Measurements from ENCODE around the gene ARFGEF3.

The ARFGEF3 gene

GRCh38 chr6:138239774-138240173, 78.0 kb downstream of the ARFGEF3 start:
- Histone ChIP-seq H3K9me3 (no peaks in the 10 kb centered on the region), H3K27me3 (0 out of 2 replicates have a peak, but pooled peaks cover 3% of the 10 kb centered on the region), H3K36me3 (no peaks in the 10 kb centered on the region), H3K4me1 (no peaks in the 10 kb centered on the region), H3K4me3 (ENCODE audit: low read depth, low read length) (no peak overlapping the region)
- TF ChIP-seq, protein P1, sequence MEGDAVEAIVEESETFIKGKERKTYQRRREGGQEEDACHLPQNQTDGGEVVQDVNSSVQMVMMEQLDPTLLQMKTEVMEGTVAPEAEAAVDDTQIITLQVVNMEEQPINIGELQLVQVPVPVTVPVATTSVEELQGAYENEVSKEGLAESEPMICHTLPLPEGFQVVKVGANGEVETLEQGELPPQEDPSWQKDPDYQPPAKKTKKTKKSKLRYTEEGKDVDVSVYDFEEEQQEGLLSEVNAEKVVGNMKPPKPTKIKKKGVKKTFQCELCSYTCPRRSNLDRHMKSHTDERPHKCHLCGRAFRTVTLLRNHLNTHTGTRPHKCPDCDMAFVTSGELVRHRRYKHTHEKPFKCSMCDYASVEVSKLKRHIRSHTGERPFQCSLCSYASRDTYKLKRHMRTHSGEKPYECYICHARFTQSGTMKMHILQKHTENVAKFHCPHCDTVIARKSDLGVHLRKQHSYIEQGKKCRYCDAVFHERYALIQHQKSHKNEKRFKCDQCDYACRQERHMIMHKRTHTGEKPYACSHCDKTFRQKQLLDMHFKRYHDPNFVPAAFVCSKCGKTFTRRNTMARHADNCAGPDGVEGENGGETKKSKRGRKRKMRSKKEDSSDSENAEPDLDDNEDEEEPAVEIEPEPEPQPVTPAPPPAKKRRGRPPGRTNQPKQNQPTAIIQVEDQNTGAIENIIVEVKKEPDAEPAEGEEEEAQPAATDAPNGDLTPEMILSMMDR (IDR thresholded peaks at IDR 0.05; ENCODE audit: low read depth, low read length): no peak
- no peak for DNase-seq

DNA sequence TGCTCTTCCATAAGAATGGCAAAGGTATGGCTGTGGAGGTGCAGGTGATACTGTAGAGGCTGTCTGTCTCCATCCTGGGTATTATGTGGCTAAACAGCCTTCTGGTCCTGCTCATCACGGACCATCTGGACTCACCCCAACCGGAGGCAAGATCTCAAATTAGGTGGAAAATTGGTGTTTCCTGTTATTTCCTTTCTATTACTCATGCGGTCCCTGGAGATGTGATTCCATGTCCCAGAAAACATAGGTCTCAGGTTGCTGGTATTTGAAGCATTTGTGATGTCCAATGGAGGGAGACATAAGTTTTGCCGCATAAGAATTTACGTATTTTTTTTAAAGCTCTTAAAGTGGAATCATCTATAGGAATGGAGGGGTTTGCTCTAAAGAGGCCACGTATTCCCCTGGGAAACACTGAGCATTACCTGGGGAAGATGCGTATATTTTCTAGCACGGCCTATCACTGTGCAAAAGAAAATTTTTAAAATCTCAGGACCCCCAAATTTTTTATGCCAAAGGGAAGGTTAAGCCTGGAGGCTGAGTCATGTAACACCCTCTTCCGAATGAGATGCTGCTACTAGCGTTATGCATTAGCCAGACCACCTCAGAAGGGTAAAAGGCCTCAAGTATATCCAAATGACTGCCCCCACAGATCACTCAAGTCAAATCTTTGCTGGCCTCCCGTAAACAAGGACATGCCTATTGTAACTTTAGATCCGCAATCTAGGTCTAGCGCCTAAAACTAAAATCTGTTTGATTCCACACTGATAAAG, 78.9 kb downstream of the ARFGEF3 start:
- no peak for DNase-seq
- H3K27me3 ChIP-seq: 0 out of 2 replicates have a peak, but pooled peaks cover 3% of the 10 kb centered on the region
- TF ChIP-seq, protein P1 (IDR thresholded peaks at IDR 0.05; ENCODE audit: low read depth, low read length): no peak
- H3K36me3 ChIP-seq: no peaks in the 10 kb centered on the region
- no peak overlapping the region for H3K4me3 ChIP-seq (ENCODE audit: low read depth, low read length)
- H3K9me3 ChIP-seq: no peaks in the 10 kb centered on the region
- no peaks in the 10 kb centered on the region for H3K4me1 ChIP-seq

GRCh38 chr6:138241381-138241780, 79.6 kb downstream of the ARFGEF3 start:
- Histone ChIP-seq H3K27me3 (0 out of 2 replicates have a peak, but pooled peaks cover under 1% of the 10 kb centered on the region), H3K9me3 (no peaks in the 10 kb centered on the region), H3K4me1 (no peaks in the 10 kb centered on the region), H3K4me3 (ENCODE audit: low read depth, low read length) (no peak overlapping the region), H3K36me3 (no peaks in the 10 kb centered on the region)
- no peak for DNase-seq
- TF ChIP-seq, protein P1 (IDR thresholded peaks at IDR 0.05; ENCODE audit: low read depth, low read length): no peak

DNA sequence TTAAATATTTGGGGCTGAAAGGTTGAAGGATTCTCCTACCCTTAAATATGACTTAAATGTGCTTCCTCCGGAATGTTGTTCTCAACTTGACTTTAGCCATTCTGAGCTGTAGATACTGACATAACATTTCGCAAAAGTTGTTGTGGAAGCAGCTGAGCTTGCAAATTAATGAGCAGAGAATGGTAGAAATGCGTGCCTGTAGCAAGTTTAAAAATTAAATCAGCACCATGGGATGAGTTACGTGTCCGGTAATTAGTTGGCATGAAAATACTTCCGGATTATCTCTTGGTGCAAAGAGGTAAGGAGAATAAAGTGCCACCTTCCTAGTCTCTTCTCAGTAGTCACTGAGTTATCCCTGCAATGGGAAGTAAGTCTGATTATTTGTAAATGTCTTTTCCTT, 80.2 kb downstream of the ARFGEF3 start:
- no peaks in the 10 kb centered on the region for H3K36me3 ChIP-seq
- no peaks in the 10 kb centered on the region for H3K27me3 ChIP-seq
- no peaks in the 10 kb centered on the region for H3K4me1 ChIP-seq
- H3K9me3 ChIP-seq: no peaks in the 10 kb centered on the region
- no peak overlapping the region for H3K4me3 ChIP-seq (ENCODE audit: low read depth, low read length)
- TF ChIP-seq, protein P1 (IDR thresholded peaks at IDR 0.05; ENCODE audit: low read depth, low read length): no peak
- no peak for DNase-seq

- no peak for DNase-seq
- H3K36me3 ChIP-seq: no peaks in the 10 kb centered on the region
- TF ChIP-seq, protein P1 (IDR thresholded peaks at IDR 0.05; ENCODE audit: low read depth, low read length): no peak
- no peaks in the 10 kb centered on the region; the same call in 1 of the 2 replicates for H3K27me3 ChIP-seq
- H3K9me3 ChIP-seq: no peaks in the 10 kb centered on the region
- no peaks in the 10 kb centered on the region for H3K4me1 ChIP-seq
- H3K4me3 ChIP-seq (ENCODE audit: low read depth, low read length): no peak overlapping the region
Measured at GRCh38 chr6:138242987-138243592, 81.4 kb downstream of the ARFGEF3 start.

GRCh38 chr6:138245751-138246150, 84.0 kb downstream of the ARFGEF3 start:
- Histone ChIP-seq H3K9me3 (no peaks in the 10 kb centered on the region), H3K4me3 (ENCODE audit: low read depth, low read length) (no peak overlapping the region), H3K4me1 (no peaks in the 10 kb centered on the region), H3K36me3 (no peaks in the 10 kb centered on the region), H3K27me3 (no peaks in the 10 kb centered on the region; the same call in 1 of the 2 replicates)
- no peak for DNase-seq
- TF ChIP-seq, protein P1 (IDR thresholded peaks at IDR 0.05; ENCODE audit: low read depth, low read length): no peak

All from BE2C (cell line).